Loucy (cell line): ENCODE results near the gene CACNA1C.

Experiments used
- H2AFZ ChIP-seq: fragments of 200-600 bp; sonication (generic); 2 replicates; pipeline ENCODE4 v1.6.0; 2016; ENCODE audit warnings: antibody characterized with exemption, mild to moderate bottlenecking, low read length, moderate library complexity
- H3F3A ChIP-seq: fragments of 200-600 bp; 2 replicates; pipeline ENCODE4 v1.6.0; 2016; ENCODE audit warnings: antibody characterized with exemption, low read depth, mild to moderate bottlenecking
- H3K27me3 ChIP-seq: fragments of 200-600 bp; sonication (generic); 2 replicates; pipeline ENCODE4 v1.6.1; 2014; ENCODE audit warnings: low read length, mild to moderate bottlenecking; ENCODE audit not compliant: insufficient read depth, poor library complexity, severe bottlenecking
- H3K36me3 ChIP-seq: fragments of 200-600 bp; sonication (generic); 2 replicates; pipeline ENCODE4 v1.6.1; 2016; ENCODE audit warnings: low read length; ENCODE audit not compliant: insufficient read depth
- H3K4me1 ChIP-seq: fragments of 200-600 bp; sonication (generic); 2 replicates; pipeline ENCODE4 v1.5.1; 2014; ENCODE audit warnings: low read length, mild to moderate bottlenecking; ENCODE audit not compliant: insufficient read depth, poor library complexity, severe bottlenecking
- H3K4me2 ChIP-seq: fragments of 200-600 bp; sonication (generic); 2 replicates; pipeline ENCODE4 v1.6.0; 2014; ENCODE audit warnings: antibody characterized with exemption, low read length, low read depth, mild to moderate bottlenecking; ENCODE audit not compliant: poor library complexity, severe bottlenecking
- H3K4me3 ChIP-seq: fragments of 200-600 bp; sonication (generic); 2 replicates; pipeline ENCODE4 v1.5.1; 2014; ENCODE audit warnings: low read length, mild to moderate bottlenecking, mixed read lengths; ENCODE audit not compliant: poor library complexity, severe bottlenecking
- H3K79me2 ChIP-seq: fragments of 200-600 bp; sonication (generic); 2 replicates; pipeline ENCODE4 v1.6.1; 2014; ENCODE audit warnings: low read length; ENCODE audit not compliant: insufficient read depth
- H3K9ac ChIP-seq: fragments of 200-600 bp; sonication (generic); 2 replicates; pipeline ENCODE4 v1.6.0; 2014; ENCODE audit warnings: mild to moderate bottlenecking, low read depth, low read length, moderate library complexity; ENCODE audit not compliant: poor library complexity, severe bottlenecking
- H3K9me2 ChIP-seq: fragments of 200-600 bp; sonication (generic); replicated peaks from 2 replicates; pipeline ENCODE4 v1.6.1; 2016; ENCODE audit warnings: low read depth, low read length, mixed read lengths
- H3K9me3 ChIP-seq: fragments of 200-600 bp; sonication (generic); 2 replicates; pipeline ENCODE4 v1.6.1; 2014; ENCODE audit warnings: mild to moderate bottlenecking, antibody characterized with exemption, low read length, low read depth; ENCODE audit not compliant: insufficient read depth
- H4K20me1 ChIP-seq: fragments of 200-600 bp; sonication (generic); 2 replicates; pipeline ENCODE4 v1.6.0; 2014; ENCODE audit warnings: antibody characterized with exemption, low read length, mild to moderate bottlenecking; ENCODE audit not compliant: insufficient read depth, poor library complexity, severe bottlenecking
- EZH2phosphoT487 ChIP-seq: fragments of 200-600 bp; IDR thresholded peaks from 2 replicates; pipeline ENCODE4 v1.6.1; 2018; ENCODE audit warnings: antibody characterized with exemption, mild to moderate bottlenecking, moderate library complexity, borderline replicate concordance
- TF ChIP-seq, protein P1 (sequence below): fragments of 200-600 bp; sonication (generic); conservative IDR thresholded peaks from 2 replicates; pipeline ENCODE4 v1.5.1; 2014; ENCODE audit warnings: mild to moderate bottlenecking, antibody characterized with exemption, low read length

CACNA1C gene

DNA sequence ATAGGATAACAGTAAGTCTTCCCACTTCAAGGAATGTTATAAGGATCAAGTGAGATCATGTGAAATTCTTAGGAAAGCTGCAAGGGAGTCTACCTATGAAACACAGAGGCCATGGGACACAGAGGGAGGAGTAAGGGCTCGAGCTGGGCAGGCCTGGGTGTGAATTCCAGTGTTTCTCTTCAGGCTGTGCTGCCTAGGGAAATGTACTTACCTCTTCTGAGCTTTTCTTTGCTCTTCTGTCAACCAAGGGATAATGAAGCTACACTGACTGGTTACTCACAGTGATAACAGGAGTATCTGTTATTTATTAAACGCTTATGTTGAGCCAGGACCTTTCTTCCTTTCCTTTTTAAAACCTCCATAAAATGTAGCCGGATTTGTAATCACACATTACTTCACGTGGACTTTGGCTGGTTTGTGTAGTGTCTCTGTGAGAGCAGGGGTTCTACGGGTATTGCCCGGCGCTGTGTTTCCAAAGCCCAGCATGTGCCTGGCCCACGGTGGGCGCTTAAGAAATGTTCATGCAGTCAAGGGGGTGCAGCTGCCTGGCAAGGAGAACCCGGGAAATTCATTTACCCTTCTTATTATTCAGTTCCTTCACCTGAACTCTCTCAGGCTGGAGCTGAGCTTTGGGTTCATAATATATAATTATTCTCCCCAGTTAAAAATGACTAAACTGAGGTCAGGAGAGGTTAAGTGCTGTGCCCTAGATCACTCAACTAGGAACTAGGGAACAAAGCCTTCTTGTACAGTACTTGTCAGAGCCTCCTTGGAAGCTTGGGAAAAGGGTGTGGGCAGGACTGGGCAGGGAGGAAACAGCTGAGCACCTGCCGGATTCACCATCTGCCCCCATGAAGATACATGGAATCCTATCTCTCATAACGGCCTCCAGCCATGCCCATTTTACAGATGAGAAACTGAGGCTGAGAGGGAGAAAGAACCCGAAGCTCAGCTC, 214.2 kb downstream of the CACNA1C start:
- Histone ChIP-seq H3K36me3 (no peaks in the 10 kb centered on the region), H3K4me1 (no peaks in the 10 kb centered on the region), H3K9ac (no peak overlapping the region), H3K4me3 (no peak overlapping the region), H3K4me2 (no peak overlapping the region), H3K27me3 (no peaks in the 10 kb centered on the region), H2AFZ (no peak overlapping the region), H4K20me1 (no peaks in the 10 kb centered on the region), H3F3A (no peaks in the 10 kb centered on the region), H3K9me3 (no peaks in the 10 kb centered on the region), H3K79me2 (no peaks in the 10 kb centered on the region), H3K9me2 (no peaks in the 10 kb centered on the region)
- no peak for TF ChIP-seq EZH2phosphoT487
- TF ChIP-seq, protein P1, sequence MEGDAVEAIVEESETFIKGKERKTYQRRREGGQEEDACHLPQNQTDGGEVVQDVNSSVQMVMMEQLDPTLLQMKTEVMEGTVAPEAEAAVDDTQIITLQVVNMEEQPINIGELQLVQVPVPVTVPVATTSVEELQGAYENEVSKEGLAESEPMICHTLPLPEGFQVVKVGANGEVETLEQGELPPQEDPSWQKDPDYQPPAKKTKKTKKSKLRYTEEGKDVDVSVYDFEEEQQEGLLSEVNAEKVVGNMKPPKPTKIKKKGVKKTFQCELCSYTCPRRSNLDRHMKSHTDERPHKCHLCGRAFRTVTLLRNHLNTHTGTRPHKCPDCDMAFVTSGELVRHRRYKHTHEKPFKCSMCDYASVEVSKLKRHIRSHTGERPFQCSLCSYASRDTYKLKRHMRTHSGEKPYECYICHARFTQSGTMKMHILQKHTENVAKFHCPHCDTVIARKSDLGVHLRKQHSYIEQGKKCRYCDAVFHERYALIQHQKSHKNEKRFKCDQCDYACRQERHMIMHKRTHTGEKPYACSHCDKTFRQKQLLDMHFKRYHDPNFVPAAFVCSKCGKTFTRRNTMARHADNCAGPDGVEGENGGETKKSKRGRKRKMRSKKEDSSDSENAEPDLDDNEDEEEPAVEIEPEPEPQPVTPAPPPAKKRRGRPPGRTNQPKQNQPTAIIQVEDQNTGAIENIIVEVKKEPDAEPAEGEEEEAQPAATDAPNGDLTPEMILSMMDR = no peak

DNA sequence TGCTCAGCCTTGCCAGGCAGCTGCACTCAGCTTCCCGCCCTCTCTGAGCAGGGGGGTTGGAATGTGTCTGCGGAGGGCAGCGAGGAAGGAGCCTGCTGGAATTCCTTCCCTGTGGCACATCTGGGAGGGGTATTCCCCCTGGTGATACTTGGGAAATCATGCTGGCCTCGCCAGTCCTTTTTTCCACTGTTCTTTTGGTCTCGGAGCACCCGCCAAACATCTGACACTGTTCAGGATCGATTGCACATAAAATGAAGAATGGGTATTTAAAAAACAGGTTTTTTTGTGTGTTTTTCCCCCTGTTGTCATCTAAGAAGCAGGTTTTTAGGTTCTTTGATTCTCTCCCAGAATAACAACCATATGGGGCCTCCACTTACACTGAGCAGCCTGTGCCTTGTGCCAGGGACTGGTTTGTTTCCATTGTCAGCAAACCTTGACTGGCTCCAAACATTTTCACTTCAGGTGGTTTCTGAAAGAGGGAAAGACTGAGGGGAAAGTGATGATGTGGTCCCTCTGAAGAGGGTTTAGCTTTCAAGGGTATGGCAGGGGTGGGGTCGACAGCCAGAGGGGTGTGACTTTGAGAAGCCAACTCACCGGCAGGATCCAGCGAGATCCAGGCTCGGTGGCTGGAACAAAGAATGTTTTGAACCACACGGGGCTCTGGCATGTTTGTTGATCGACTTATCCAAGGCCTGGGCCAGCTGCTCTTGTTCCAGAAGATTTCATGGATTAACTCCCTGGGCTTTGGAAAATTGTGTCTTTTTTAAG, 215.1 kb downstream of the CACNA1C start:
- Histone ChIP-seq H3K4me1 (no peaks in the 10 kb centered on the region), H3K27me3 (no peaks in the 10 kb centered on the region), H3F3A (no peaks in the 10 kb centered on the region), H4K20me1 (no peaks in the 10 kb centered on the region), H3K79me2 (no peaks in the 10 kb centered on the region), H3K4me3 (no peak overlapping the region), H2AFZ (no peak overlapping the region), H3K9me2 (no peaks in the 10 kb centered on the region), H3K9me3 (no peaks in the 10 kb centered on the region), H3K9ac (no peak overlapping the region), H3K36me3 (no peaks in the 10 kb centered on the region), H3K4me2 (no peak overlapping the region)
- no peak for TF ChIP-seq EZH2phosphoT487
- TF ChIP-seq, protein P1 = no peak

DNA sequence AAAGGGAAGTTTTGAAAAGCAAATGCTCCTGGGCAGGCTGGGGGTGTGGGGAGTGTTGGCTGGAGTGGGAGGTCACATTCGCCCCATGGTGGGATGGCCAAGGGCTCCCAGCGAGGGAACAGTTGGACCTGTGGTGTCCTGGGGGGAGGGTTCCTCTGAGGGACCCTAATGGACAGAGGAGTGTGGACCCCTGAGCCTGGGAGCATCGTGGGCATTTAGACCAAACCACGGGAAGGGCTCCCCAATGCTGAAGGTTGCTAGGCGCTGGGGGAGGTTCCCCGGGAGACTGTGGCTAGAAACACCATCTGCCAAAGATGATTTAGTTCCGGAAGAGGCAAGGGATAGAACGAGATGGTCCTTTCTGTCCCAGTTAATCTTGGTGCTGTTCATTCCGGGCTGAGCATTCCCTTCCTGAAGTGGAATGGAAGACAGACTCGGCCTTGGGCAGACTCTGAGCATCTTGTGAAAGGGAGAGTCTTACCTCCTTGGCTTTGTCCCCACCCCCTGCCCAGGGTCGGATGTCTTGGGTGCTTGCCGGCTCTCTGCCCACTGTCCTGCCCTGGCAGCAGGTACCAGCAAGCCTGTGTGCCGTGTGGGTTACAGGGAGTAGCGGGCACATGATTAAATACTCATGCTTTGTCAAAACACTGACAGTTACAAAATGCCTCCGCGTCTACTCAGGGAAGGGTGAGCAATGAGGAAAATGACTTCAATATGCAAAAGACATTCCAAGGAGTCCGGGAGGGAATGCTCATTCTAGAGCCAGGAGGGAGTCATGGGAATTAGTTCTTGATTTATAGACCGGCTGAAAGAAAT, 215.9 kb downstream of the CACNA1C start:
- Histone ChIP-seq H3K4me2 (no peak overlapping the region), H3K36me3 (no peaks in the 10 kb centered on the region), H3K27me3 (no peaks in the 10 kb centered on the region), H3K9ac (no peak overlapping the region), H2AFZ (no peak overlapping the region), H3K9me2 (no peaks in the 10 kb centered on the region), H3K79me2 (no peaks in the 10 kb centered on the region), H3F3A (no peaks in the 10 kb centered on the region), H3K4me3 (no peak overlapping the region), H3K4me1 (no peaks in the 10 kb centered on the region), H4K20me1 (no peaks in the 10 kb centered on the region), H3K9me3 (no peaks in the 10 kb centered on the region)
- TF ChIP-seq, protein P1 = no peak
- no peak for TF ChIP-seq EZH2phosphoT487
